Heart left ventricle (tissue), 13 donors: ENCODE data around the gene HEPHL1.
A peak's percentile ranks its signal among the peaks of the same experiment; 100 is the strongest.

Experiments
- POLR2A ChIP-seq, 2 donors: fragments of 450-650 bp; IDR thresholded peaks; one replicate each; pipeline ENCODE4 v1.6.1; 2017; ENCODE audit warnings: antibody characterized with exemption in 2 of 2, mild to moderate bottlenecking in 2 of 2, moderate library complexity in 2 of 2
- TF ChIP-seq, protein P1 (sequence below), 12 donors: fragments of 200-600 bp; sonication (generic) in 4 of 12; IDR thresholded peaks; one replicate each; pipeline versions ENCODE4 v1.5.0 to v1.8.0; 2018 to 2022; ENCODE audit warnings: antibody characterized with exemption in 12 of 12, mild to moderate bottlenecking in 5 of 12
- donor health status: ischemic (EF 13 %, LVEDD 7.1; RV severe dilation, severe dysfunction).
- donor health status: DM: no; HTN: yes; CAD: no.
- donor health status: DM: no; HTN: no; CAD: no.
- donor health status: ischemic (EF 25% LVEDD 6.9; RV normal size, moderate dysfunction).
- donor health status: ischemic (EF 25% LVEDD 5.7; RV mildly dilated, moderate dysfunction).
- donor health status: ischemic (EF 35%, LVEDD 5.7; RV mildly dilated, moderate dysfunction).
- donor health status: nonischemic (EF 11% LVEDD 7.7; RV severe dilation, severe dysfunction).
- donor health status: DM: yes; HTN: yes; CAD: no.
- donor health status: PGD.
- donor health status: ischemic (EF 29% LVEDD 5.4; RV normal size, mild dysfunction).
- donor health status: nonischemic (EF 23%, LVEDD 6.1; RV moderate dilation, normal function).

DNA sequence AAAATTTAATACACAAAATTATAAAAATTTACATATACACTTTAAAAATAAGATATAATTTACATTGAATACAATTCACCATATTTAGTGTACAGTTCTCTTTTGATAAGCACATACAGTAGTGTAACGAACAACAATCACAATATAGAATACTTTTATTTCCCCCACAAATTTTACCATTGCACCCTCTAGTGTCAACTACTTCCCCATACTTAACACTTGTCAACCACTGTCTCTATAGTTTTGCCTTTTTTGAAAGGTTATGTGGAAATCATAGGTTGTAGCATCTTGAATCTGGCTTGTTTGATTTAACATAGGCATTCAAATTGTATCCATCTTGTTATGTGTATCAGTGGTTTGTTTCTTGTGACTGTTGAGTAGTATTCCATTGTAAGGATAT, 86.2 kb downstream of the HEPHL1 start:
- TF ChIP-seq, protein P1, sequence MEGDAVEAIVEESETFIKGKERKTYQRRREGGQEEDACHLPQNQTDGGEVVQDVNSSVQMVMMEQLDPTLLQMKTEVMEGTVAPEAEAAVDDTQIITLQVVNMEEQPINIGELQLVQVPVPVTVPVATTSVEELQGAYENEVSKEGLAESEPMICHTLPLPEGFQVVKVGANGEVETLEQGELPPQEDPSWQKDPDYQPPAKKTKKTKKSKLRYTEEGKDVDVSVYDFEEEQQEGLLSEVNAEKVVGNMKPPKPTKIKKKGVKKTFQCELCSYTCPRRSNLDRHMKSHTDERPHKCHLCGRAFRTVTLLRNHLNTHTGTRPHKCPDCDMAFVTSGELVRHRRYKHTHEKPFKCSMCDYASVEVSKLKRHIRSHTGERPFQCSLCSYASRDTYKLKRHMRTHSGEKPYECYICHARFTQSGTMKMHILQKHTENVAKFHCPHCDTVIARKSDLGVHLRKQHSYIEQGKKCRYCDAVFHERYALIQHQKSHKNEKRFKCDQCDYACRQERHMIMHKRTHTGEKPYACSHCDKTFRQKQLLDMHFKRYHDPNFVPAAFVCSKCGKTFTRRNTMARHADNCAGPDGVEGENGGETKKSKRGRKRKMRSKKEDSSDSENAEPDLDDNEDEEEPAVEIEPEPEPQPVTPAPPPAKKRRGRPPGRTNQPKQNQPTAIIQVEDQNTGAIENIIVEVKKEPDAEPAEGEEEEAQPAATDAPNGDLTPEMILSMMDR (IDR thresholded peaks at IDR 0.05) = peak in 1 of 12 donors; percentile 13
- TF ChIP-seq POLR2A (IDR thresholded peaks at IDR 0.05) = no peak
